GM21737 (cell line): ENCODE results near the gene GPANK1.

Experiments used
- ATAC-seq: cut with Tn5 transposase; IDR thresholded peaks from one replicate; pipeline ENCODE4 v1.9.1; 2021; ENCODE audit warnings: mild to moderate bottlenecking, moderate library complexity; ENCODE audit not compliant: unreplicated experiment

GPANK1 gene

GRCh38 chr6:31621320-31621939 lies 43.4 kb downstream of the GPANK1 start:
- no peak for ATAC-seq

DNA sequence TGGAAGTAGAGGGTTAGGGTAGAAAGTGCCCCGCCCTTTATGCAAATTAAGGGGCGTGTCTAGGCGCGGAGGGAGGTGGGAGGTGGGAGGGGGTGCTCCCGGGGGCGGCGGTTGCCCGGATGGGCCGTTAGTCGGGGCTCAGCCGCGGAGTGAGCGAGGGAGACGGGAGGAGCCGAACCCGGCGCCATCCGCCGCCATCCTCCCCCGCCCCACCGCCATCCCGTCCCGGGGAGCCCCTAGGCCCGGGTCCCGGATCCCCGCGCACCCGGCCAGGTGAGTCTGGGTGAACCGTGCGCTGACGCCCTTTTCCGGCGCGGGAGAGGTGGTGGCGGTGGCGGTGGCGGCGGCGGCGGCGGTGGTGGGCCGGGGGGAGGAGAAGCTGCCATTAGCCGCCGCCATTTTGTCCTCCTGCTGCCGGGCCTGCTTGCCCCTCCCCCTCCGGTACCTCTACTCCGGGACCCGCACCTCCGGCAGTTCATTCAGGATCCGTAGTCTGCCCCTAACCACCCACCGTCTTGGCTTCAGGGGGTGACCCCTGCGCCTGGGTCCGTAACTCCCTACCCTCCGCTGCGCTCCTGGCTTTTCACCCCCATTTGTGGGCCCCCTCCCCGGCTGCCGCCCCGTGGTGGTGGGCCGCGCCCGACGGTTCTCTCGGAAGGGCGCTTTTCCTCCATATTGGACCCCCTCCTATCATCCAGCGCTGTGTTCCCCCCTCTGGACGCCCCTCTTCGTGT lies 44.0 kb downstream of the GPANK1 start, which contains the start of gene PRRC2A:
PRRC2A (plus strand) TSS at position 130 of the 734 bp plus-strand sequence. CDS start 2,075 bp downstream, outside the sequence.
- ATAC-seq = peak; percentile 52

GRCh38 chr6:31619805-31620585 lies 44.8 kb downstream of the GPANK1 start:
- peak; percentile 80 for ATAC-seq

DNA sequence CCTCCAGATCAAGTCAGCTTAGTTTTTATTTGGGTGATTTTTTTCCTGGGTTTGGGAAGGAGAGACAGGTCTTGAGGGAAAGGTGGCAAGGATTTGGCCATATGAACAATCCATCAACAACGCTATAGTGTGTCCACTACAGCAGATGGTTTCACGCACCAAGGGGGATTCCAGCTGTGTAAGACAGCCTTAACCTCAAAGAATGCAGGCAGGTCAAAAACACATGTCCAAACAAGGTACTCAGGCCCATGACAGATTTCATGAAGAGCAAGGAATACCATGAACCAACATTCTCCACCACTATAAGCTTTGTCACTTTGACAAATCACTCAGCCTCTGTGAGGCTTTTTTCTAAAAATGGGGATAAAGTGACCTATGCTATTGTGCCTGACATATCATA lies 47.8 kb downstream of the GPANK1 start:
- ATAC-seq = no peak

DNA sequence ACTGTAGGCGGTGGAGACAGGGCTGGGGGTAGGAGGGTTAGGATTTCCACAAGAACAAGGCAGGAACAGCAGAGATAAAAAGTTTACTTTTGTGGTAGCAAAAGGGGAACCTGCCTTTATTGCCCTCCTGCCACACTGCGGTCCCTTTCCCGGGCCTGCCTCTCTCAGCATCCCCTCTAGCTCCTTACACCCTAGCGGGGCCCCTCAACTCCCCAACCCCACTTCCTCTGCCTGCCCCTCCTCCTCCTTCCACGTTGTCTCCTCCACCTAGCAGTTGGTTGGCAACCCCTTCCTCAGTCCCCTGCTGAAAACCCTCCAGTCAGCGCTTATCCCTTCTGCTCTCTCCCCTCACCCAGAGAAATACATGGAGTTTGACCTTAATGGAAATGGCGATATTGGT lies 49.0 kb downstream of the GPANK1 start:
- no peak for ATAC-seq

DNA sequence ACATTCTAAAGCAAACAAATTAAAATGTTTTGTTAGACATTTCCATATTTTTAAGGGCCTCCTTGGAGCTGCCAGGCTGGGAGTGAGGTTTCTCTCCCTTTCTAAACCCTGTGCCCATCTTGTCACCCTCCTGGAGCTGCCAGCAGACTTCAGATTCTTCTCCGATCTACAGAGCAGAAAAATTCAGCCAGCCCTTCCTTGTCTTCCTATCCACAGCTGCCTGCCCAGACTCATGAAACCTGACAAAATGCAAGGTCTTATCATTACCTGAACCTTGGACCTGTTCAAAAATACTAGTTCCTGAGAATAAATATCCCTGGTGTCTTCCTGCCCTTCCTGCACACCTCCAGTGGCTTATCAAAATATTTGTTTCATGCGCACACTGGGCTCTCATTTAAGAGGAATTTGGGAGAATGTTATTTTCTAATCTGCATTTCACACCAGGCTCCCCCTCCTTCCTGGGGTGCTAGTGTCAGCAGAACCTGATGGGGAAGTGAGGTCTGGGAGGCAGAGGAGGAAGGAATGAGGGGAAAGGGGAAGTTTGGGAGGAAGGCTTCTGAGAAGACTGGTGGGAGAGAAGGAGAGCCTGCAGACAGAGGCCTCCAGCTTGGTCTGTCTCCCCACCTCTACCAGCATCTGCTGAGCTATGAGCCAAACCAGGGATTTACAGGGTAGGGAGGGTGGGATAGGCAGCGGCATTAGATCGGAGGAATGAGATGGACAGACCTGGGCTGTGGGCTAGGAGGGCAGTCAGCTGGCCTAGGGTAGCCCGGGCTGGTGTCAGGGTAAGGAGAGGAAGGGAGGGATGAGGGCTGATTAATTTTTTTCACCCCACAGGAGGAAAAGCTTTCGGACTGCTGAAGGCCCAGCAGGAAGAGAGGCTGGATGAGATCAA lies 49.9 kb downstream of the GPANK1 start, which contains the start of gene AIF1:
AIF1 (plus strand) TSS at position 551 of the 895 bp plus-strand sequence; CDS start at position 647, 96 bp downstream.
- ATAC-seq = no peak

DNA sequence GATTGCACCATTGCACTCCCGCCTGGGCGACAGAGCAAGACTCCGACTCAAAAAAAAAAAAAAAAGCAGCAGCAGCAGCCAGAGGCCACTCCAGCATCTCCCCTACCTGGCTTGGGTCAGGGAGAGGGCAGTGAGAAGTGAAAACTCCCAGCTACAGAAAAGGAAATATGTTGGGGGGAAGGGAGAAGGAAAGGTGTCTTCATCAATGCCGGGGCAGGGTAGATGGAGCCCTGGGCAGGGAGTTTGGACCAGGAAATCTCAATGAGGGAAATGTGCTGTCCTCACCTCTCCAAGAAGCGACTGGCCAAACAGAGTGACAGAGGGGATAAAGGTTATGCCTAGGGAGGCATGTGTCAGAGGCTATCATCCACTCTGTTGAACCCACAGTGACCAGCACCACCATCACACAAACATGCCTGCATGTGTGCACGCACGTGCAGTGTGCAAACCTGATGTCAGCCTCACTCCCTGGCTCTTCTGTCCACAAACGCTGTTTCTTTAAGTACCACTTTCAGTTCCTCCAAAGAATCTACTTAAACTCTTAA lies 50.6 kb downstream of the GPANK1 start:
- no peak for ATAC-seq
